ENCODE measurements around the gene UIMC1. TPM values are rescaled to one million over a fixed set of nuclear protein-coding genes. Genes with fewer than 3 reads are reported as not detected.

Gene UIMC1
- total and polyA plus RNA-seq, 2 of the 13 experiments (the other 11 are each of a cell fraction or from before 2014, with no cell fraction given), result 18.9 to 32.7 TPM

- Histone ChIP-seq H3K27ac (ENCODE audit: extremely low read length, insufficient read depth, low read length) (no peak overlapping the region), H3K27me3 (ENCODE audit: control insufficient read depth in 1 of 2, insufficient read depth in 2 of 2, low read length in 2 of 2) (no peaks in the 10 kb centered on the region), H3K36me3 (replicated peaks in 1 of 2; ENCODE audit: control insufficient read depth in 1 of 2, insufficient read depth in 2 of 2, low read length in 2 of 2) (peaks cover 8 to 66% of the 10 kb centered on the region in 2 experiments), H3K9ac (ENCODE audit: insufficient read depth, low read depth, low read length) (no peak overlapping the region), H3K79me2 (ENCODE audit: insufficient read depth, low read length) (no peaks in the 10 kb centered on the region), H3K4me2 (ENCODE audit: low read depth, low read length) (no peak overlapping the region), H3K4me3 (replicated peaks in 1 of 3; ENCODE audit: insufficient read depth in 1 of 3, low read depth in 2 of 3, low read length in 3 of 3) (no peak overlapping the region), H3K9me3 (ENCODE audit: low read length) (no peaks in the 10 kb centered on the region), H2AFZ (ENCODE audit: low read length) (no peak overlapping the region), H4K20me1 (ENCODE audit: insufficient read depth, low read length) (no peaks in the 10 kb centered on the region), H3K4me1 (ENCODE audit: insufficient read depth, low read length) (no peaks in the 10 kb centered on the region)
- WGBS (ENCODE audit: low lambda C conversion rate), result 91% methylated on average over 1 of the region's 1 CpG
- ATAC-seq (no peak), DNase-seq (ENCODE audit: low spot score) (no peak), FAIRE-seq (no peak)
- in situ Hi-C loops (cut with HindIII; ENCODE audit: extremely low pct_ligation_motif_present, low pct_unique_long_range_greater_than_20kb) (no loop called here), intact Hi-C loops (cut with micrococcal nuclease; ENCODE audit: unreplicated experiment) (no loop called here)
- no peak for TF ChIP-seq SATB2 (CRISPR knock-in tag; IDR thresholded peaks at IDR 0.05)
- no peak for TF ChIP-seq ZNF235 (CRISPR knock-in tag; IDR thresholded peaks at IDR 0.05; ENCODE audit: borderline replicate concordance)
- TF ChIP-seq ZKSCAN8 (CRISPR knock-in tag; IDR thresholded peaks at IDR 0.05; ENCODE audit: borderline replicate concordance), result no peak
- TF ChIP-seq ZNF629 (CRISPR knock-in tag; conservative IDR thresholded peaks at IDR 0.05), result no peak
- TF ChIP-seq ZMAT3 (CRISPR knock-in tag; conservative IDR thresholded peaks at IDR 0.05), result no peak
- TF ChIP-seq ZNF263 (CRISPR knock-in tag; IDR thresholded peaks at IDR 0.05), result no peak
- TF ChIP-seq ZNF207 (IDR thresholded peaks at IDR 0.05; ENCODE audit: borderline replicate concordance), result no peak
- no peak for TF ChIP-seq ATM (IDR thresholded peaks at IDR 0.05; ENCODE audit: borderline replicate concordance)
- TF ChIP-seq ZNF318 (CRISPR knock-in tag; IDR thresholded peaks at IDR 0.05), result no peak
- no peak for TF ChIP-seq TRIM24 (CRISPR knock-in tag; IDR thresholded peaks at IDR 0.05)
- no peak for TF ChIP-seq HNRNPLL (IDR thresholded peaks at IDR 0.05; ENCODE audit: low read depth, low read length, poor library complexity, severe bottlenecking)
- no peak for TF ChIP-seq ZBTB44 (CRISPR knock-in tag; IDR thresholded peaks at IDR 0.05)
- no peak for TF ChIP-seq POGZ (CRISPR knock-in tag; IDR thresholded peaks at IDR 0.05)
- no peak for TF ChIP-seq FOXJ3 (CRISPR knock-in tag; IDR thresholded peaks at IDR 0.05; ENCODE audit: borderline replicate concordance)
- ChIA-PET POLR2A (no interaction called here), CTCF (ENCODE audit: low intra/inter-chr PET ratio, low total read pairs) (no interaction called here)
- no TSS peak for BruUV-seq (replicated peaks)
Measured at GRCh38 chr5:176943816-176944215, 62.8 kb downstream of the UIMC1 start.
